Neural progenitor cell (in vitro differentiated cells): Measurements from ENCODE around the gene UQCRQ. TPM values are rescaled to one million over a fixed set of nuclear protein-coding genes. Genes with fewer than 3 reads are reported as not detected.

Source experiments
- DNase-seq: peaks from one replicate; pipeline ENCODE4 v3.0.0-alpha.2; 2016; ENCODE audit warnings: low spot score
- H2AFZ ChIP-seq: fragments of 200-600 bp; sonication (generic); replicated peaks from 2 replicates; pipeline ENCODE4 v1.6.1; 2016; ENCODE audit warnings: antibody characterized with exemption
- H3F3A ChIP-seq: fragments of 200-600 bp; sonication (generic); 2 replicates; pipeline ENCODE4 v1.6.1; 2016; ENCODE audit warnings: antibody characterized with exemption, low read depth
- H3K27ac ChIP-seq: fragments of 200-600 bp; sonication (generic); 2 replicates; pipeline ENCODE4 v1.5.1; 2016; ENCODE audit warnings: mild to moderate bottlenecking
- H3K27me3 ChIP-seq: fragments of 200-600 bp; sonication (generic); 2 replicates; pipeline ENCODE4 v1.6.1; 2016; ENCODE audit warnings: mild to moderate bottlenecking, moderate library complexity
- H3K36me3 ChIP-seq: fragments of 200-600 bp; sonication (generic); 2 replicates; pipeline ENCODE4 v1.5.1; 2016
- H3K4me1 ChIP-seq: fragments of 200-600 bp; sonication (generic); 2 replicates; pipeline ENCODE4 v1.6.1; 2016; ENCODE audit warnings: mixed run types
- H3K4me2 ChIP-seq: fragments of 200-600 bp; sonication (generic); 2 replicates; pipeline ENCODE4 v1.6.1; 2016
- H3K4me3 ChIP-seq: fragments of 200-600 bp; sonication (generic); 2 replicates; pipeline ENCODE4 v1.5.1; 2016
- H3K79me2 ChIP-seq: fragments of 200-600 bp; sonication (generic); 2 replicates; pipeline ENCODE4 v1.6.1; 2016; ENCODE audit warnings: low read depth
- H3K9ac ChIP-seq: fragments of 200-600 bp; sonication (generic); 2 replicates; pipeline ENCODE4 v1.6.1; 2016
- H3K9me3 ChIP-seq: fragments of 200-600 bp; sonication (generic); 2 replicates; pipeline ENCODE4 v1.5.1; 2016; ENCODE audit warnings: low read depth
- H4K20me1 ChIP-seq: fragments of 200-600 bp; sonication (generic); 2 replicates; pipeline ENCODE4 v1.6.1; 2016; ENCODE audit warnings: low read depth
- H3K27ac Mint-ChIP-seq: 3 replicates; pipeline ENCODE4 v1.8.0; 2021; ENCODE audit warnings: mixed read lengths
- H3K27me3 Mint-ChIP-seq: 2 replicates; pipeline ENCODE4 v1.8.0; 2022; ENCODE audit warnings: low read depth, mild to moderate bottlenecking, inconsistent platforms, moderate library complexity, mixed read lengths; ENCODE audit not compliant: insufficient read depth
- H3K36me3 Mint-ChIP-seq: 3 replicates; pipeline ENCODE4 v1.8.0; 2021; ENCODE audit warnings: mixed read lengths
- H3K4me1 Mint-ChIP-seq: 3 replicates; pipeline ENCODE4 v1.8.0; 2021; ENCODE audit warnings: mixed read lengths
- H3K4me3 Mint-ChIP-seq: 3 replicates; pipeline ENCODE4 v1.8.0; 2021; ENCODE audit warnings: mild to moderate bottlenecking, moderate library complexity, mixed read lengths
- H3K9me3 Mint-ChIP-seq: 3 replicates; pipeline ENCODE4 v1.8.0; 2020; ENCODE audit warnings: mixed read lengths
- EZH2 ChIP-seq: fragments of 200-600 bp; sonication (generic); IDR thresholded peaks from 2 replicates; pipeline ENCODE4 v1.6.1; 2017; ENCODE audit warnings: antibody characterized with exemption, mild to moderate bottlenecking, moderate library complexity
- EZH2phosphoT487 ChIP-seq: fragments of 200-600 bp; sonication (generic); IDR thresholded peaks from 2 replicates; pipeline ENCODE4 v1.6.1; 2017; ENCODE audit warnings: antibody characterized with exemption
- total RNA-seq: library from RNA; depleted of rRNA; stranded (reverse); fragments of >200 nt; gene quantifications from 2 replicates; pipeline ENCODE4 v1.2.3, GENCODE V29; 2015; ENCODE audit warnings: low replicate concordance
- TF ChIP-seq, protein P1 (sequence below): fragments of 200-600 bp; sonication (generic); IDR thresholded peaks from 2 replicates; pipeline ENCODE4 v1.5.1; 2017; ENCODE audit warnings: antibody characterized with exemption, mild to moderate bottlenecking

UQCRQ gene
- total RNA-seq, 1 donor from 2014 or later, result 45.0 TPM

DNA sequence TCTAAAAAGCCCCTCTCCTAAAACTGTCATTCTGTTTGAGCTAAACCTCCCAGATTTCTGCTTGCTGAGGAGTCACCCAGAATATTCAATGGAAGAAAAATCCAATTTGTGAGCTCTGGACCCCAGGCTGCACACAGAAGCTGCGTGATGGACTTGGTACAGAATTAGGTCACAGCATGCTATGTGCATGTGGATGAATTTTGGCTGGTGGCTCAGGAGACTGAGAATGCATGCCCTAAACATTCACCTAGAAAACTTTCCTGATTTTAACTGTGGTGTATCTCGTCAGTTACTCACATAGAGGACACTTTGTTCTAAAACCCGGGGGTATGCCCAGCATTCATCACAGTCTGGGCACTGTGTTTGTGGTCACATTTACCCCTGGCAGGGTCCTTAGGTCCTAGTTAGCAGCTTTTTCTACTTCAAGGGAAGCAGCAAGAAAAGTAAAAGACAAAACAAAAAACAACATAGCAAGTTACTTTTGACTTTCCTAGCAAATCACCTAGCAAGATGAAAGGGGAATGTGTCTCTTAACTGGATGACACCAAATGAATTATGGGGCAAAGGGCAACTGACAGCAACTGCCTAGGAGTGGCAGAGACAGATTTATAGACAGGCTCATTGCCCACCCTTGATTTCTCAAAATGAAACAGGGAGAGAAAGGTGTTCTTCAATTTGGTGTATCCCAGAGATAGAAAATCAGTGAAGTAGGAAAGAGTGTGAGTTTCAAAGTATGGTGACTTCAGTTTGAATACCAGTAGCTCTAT lies 27.7 kb upstream of the UQCRQ start:
- Histone ChIP-seq H3K79me2 (no peaks in the 10 kb centered on the region), H3K36me3 (no peaks in the 10 kb centered on the region), H3K27ac (no peak overlapping the region), H3K4me3 (no peak overlapping the region), H4K20me1 (no peaks in the 10 kb centered on the region), H3K4me2 (no peak overlapping the region), H3K27me3 (peaks cover 5% of the 10 kb centered on the region), H3K9me3 (no peaks in the 10 kb centered on the region), H3K9ac (no peak overlapping the region), H3F3A (no peaks in the 10 kb centered on the region), H3K4me1 (peaks cover 8% of the 10 kb centered on the region), H2AFZ (no peak overlapping the region)
- no peak overlapping the region for H3K4me3 Mint-ChIP-seq
- no peak overlapping the region for H3K27ac Mint-ChIP-seq
- peaks cover 8% of the 10 kb centered on the region for H3K4me1 Mint-ChIP-seq
- TF ChIP-seq EZH2 (no peak), EZH2phosphoT487 (no peak)
- TF ChIP-seq, protein P1, sequence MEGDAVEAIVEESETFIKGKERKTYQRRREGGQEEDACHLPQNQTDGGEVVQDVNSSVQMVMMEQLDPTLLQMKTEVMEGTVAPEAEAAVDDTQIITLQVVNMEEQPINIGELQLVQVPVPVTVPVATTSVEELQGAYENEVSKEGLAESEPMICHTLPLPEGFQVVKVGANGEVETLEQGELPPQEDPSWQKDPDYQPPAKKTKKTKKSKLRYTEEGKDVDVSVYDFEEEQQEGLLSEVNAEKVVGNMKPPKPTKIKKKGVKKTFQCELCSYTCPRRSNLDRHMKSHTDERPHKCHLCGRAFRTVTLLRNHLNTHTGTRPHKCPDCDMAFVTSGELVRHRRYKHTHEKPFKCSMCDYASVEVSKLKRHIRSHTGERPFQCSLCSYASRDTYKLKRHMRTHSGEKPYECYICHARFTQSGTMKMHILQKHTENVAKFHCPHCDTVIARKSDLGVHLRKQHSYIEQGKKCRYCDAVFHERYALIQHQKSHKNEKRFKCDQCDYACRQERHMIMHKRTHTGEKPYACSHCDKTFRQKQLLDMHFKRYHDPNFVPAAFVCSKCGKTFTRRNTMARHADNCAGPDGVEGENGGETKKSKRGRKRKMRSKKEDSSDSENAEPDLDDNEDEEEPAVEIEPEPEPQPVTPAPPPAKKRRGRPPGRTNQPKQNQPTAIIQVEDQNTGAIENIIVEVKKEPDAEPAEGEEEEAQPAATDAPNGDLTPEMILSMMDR, result no peak
- H3K36me3 Mint-ChIP-seq, result no peaks in the 10 kb centered on the region
- peaks cover 2% of the 10 kb centered on the region for H3K27me3 Mint-ChIP-seq
- no peaks in the 10 kb centered on the region for H3K9me3 Mint-ChIP-seq
- no peak for DNase-seq

DNA sequence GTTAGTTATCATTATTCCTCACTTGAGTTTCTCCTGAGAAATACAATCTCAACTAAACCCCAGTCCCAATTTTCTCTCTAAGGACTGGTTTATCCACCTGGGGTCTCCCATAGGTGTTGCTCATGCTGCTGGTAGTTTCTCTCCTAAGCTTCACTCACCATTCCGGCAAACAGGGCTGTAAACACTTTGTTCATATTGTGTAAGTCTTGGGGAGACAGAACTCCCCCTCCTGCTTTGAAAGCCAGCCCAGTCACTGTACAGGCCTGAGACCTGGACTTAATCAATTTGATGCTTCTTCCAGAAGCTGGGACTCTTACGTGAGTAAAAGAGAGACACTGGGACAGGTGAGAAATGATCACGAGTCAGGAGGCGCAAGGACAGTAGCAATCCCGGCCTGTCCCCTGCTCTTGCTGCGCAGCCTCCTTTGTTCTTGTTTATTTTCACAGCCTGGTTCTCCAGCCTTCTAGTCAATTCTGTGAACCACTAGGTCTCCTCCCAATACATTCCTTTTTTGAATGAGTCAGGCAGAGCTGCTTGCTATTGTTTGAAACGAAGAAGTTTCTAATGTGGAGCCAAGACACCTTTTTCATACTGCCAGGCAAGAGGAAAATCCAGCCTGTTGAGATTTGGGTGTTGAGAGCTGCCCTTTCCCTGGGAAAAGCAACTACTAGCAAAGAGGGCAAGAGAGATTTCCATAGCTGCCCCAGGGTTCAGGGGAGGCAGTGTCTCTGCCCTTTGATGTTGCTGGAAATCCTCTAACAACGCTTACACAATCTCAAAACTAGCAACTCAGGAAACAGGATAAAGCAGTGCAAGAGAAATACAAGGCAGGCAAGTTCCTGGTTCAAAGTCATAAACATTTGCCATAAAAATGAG lies 26.8 kb upstream of the UQCRQ start:
- H3K9me3 ChIP-seq, result no peaks in the 10 kb centered on the region
- no peaks in the 10 kb centered on the region for H3K36me3 ChIP-seq
- no peaks in the 10 kb centered on the region for H3F3A ChIP-seq
- DNase-seq, result no peak
- Mint-ChIP-seq H3K4me1 (peaks cover 8% of the 10 kb centered on the region), H3K36me3 (no peaks in the 10 kb centered on the region), H3K4me3 (no peak overlapping the region), H3K9me3 (no peaks in the 10 kb centered on the region), H3K27me3 (peaks cover 4% of the 10 kb centered on the region), H3K27ac (peak overlapping the region; percentile 50)
- peaks cover 8% of the 10 kb centered on the region for H3K4me1 ChIP-seq
- H3K4me3 ChIP-seq, result no peak overlapping the region
- H3K27me3 ChIP-seq, result no peaks in the 10 kb centered on the region
- H3K9ac ChIP-seq, result no peak overlapping the region
- H2AFZ ChIP-seq, result peak overlapping the region; percentile 83
- H3K27ac ChIP-seq, result no peak overlapping the region
- H4K20me1 ChIP-seq, result no peaks in the 10 kb centered on the region
- TF ChIP-seq, protein P1, result no peak
- TF ChIP-seq EZH2 (no peak), EZH2phosphoT487 (no peak)
- no peak overlapping the region for H3K4me2 ChIP-seq
- no peaks in the 10 kb centered on the region for H3K79me2 ChIP-seq

DNA sequence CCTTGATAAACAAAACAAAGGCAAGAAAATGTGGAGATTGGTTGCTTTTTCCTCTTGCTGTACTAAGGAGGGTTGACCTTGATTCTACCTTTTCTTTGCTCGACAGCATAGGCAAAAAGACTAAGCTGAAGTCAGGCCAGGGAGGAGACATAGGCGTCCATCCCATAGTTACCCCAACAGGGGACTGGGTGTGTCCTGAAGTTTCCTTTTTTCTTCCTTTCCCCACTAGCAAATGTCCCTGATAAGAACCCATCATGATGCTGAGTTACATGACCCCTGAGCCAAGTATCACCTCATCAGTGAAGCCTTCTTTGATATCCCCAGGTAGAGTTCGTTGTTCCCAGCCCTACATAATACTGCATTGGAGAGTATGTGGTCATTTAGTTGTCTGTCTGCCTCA lies 26.1 kb upstream of the UQCRQ start:
- DNase-seq, result no peak
- H3K27ac ChIP-seq, result no peak overlapping the region
- Mint-ChIP-seq H3K36me3 (no peaks in the 10 kb centered on the region), H3K27ac (peak overlapping the region; percentile 50), H3K4me1 (peaks cover 8% of the 10 kb centered on the region), H3K4me3 (no peak overlapping the region), H3K9me3 (no peaks in the 10 kb centered on the region), H3K27me3 (peaks cover 6% of the 10 kb centered on the region)
- no peak overlapping the region for H3K4me2 ChIP-seq
- H3K36me3 ChIP-seq, result no peaks in the 10 kb centered on the region
- H3K27me3 ChIP-seq, result no peaks in the 10 kb centered on the region
- H3K4me1 ChIP-seq, result peaks cover 8% of the 10 kb centered on the region
- no peaks in the 10 kb centered on the region for H3K79me2 ChIP-seq
- no peak overlapping the region for H3K4me3 ChIP-seq
- no peaks in the 10 kb centered on the region for H3F3A ChIP-seq
- TF ChIP-seq EZH2phosphoT487 (no peak), EZH2 (no peak)
- TF ChIP-seq, protein P1, result no peak
- H3K9ac ChIP-seq, result no peak overlapping the region
- H4K20me1 ChIP-seq, result no peaks in the 10 kb centered on the region
- peak overlapping the region; percentile 83 for H2AFZ ChIP-seq
- no peaks in the 10 kb centered on the region for H3K9me3 ChIP-seq
